T follicular helper cell (primary cell): ENCODE data around the gene PANK3.
"Not testable (repeated sequence)": the region's sequence is repeated elsewhere in the genome, so short reads cannot be mapped to it uniquely, and the experiment has no call there.

Source experiments
- DNase-seq: peaks from one replicate; pipeline ENCODE4 v3.0.0-alpha.2; 2020; ENCODE audit warnings: low read depth

The PANK3 gene

DNA sequence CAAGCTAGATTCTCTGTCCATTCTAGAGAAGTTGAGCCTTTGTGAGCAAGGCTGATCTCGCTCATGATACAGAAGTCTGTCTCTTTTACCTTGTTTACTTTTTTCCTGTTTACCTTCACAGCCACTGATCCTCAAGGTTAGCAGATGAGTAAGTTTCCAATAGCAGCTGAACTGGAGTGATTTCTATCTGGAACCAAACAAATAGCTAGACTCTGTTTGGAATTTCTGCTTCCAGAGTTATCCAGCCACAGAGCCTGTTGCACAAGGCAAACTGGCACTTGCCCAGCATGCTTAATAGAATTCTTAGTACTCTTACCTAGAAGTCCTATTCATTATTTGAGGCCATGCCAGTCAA is 12.8 kb upstream of the PANK3 start:
- no peak for DNase-seq

DNA sequence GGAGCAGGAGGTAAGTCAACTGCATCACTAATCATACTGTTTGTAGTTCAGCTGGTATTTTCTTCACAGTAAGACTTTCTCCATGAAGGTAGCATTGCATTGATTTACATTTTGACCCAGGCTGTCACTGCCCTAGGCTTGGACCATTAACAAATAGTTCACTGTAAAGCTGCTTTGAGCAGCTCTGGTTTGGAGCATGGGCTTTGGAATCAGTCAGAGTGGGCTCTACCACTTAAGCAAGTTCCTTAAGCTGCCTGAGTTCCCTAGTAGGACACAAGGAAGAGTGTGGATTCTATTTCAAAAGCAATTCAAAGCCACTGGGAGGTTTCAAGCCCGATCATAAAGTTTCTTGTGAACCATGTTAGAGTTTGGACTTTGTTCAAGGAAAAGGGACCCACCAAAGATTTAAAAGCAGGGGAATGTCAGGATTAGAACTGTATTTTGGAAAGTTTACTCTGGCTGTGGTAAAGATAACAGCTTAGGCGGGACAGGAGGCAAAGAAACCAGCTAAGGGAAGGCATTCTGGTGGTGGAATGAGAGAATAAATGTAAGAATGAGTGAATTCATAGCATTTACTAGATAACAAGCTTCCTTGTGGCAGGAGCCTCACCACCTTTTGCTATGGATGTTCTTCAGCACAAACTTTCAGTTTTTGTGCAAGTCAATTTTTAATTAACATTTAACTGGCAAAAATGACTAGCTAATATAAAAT is 12.3 kb upstream of the PANK3 start:
- no peak for DNase-seq

DNA sequence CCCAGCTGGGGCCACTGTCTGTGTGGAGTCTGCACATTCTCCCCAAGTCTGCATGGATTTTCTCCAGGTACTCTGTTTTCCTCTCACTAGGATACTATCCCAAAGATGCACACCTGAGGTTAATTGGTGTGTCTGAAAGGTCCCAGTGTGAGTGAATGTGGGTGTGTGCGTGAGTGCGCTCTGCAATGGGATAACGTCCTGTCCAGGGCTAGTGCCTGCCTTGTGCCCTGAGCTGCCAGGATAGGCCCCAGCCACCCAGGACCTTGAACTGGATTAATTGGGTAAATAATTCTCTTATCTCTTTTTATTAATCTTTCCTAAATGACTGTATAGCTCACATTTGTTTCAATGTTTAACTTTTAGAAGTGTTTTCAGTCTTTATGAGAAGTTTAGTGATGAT is 11.5 kb upstream of the PANK3 start:
- DNase-seq = no peak

DNA sequence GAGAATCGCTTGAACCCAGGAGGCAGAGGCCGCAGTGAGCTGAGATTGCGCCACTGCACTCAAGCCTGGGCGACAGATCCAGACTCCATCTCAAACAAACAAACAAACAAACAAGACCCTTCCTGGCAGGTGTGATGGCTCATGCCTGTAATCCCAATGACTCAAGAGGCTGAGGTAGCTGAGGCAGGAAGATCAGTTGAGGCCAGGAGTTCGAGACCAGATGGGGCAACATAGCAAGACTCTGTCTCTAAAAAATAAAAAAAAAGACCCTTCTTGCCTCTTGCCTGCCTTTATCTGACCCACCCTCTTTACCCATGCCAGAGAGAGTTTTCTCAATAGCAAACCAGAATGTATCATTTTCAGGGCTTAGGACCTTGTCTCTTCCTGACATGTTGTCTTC is 8.8 kb upstream of the PANK3 start:
- DNase-seq = no peak

DNA sequence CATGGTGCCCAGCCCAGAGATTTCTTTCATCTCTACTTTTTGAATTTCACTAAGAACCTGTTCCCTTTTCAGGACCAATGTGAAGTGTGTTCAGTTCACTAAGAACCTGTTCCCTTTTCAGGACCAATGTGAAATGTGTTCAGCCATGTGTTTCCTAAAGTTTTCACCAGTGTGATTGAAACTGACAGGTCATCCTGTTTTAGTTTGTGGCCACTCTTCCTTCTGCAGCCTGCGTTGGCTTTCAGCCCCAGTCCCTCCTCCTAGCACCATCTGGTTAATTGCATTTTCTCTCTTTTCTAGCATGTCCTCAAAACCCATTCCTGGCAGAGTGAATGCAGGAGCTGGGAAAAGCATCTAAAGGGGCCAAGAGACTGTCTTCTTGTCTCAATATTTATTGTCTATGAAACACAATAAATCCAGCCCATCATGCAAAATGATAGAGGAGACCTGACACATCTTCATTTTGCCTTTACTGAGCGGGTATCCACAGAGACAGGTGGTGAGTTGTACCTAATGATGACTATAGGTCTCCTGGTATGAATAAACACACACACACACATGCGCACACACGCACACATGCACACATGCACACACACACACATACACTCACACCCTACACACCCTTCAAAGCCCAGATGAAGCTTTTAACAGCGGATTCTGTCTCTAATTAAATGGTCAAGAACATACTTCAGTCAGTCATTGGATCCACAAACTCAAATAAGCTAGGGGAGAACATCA is 6.1 kb upstream of the PANK3 start:
- DNase-seq = no peak

DNA sequence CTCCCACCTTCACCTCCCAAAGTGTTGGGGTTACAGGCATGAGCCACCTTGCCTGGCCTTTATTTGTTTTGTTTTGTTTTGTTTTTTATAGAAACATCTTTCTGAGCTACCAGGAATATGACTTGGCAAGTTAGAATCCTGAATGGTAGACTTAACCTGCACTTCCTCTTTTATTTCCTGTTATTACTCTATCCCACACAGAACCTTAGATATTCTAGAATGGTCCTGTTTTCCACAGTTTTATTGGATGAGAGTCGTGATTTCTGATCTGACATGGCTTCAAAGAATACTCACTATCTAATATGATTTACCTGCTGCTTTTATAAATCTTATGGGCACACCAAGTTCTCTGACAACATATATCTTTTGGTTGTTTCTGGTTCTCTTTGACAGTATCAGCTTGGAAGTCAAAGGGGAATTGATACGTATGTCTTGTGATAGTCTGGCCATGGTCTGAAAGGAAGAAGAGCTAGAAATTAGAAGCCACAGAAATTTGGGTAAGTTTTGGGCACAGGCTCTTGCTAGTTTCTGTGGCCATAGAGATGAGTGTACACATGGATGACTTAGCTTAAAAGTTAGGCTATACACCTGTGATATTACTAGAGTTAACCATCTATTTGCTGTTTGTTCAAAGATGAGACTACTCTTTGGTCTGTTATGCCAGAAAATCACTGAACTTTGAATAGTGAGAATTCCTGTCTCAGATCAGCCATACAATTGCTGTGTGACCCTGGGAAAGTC is 4.7 kb upstream of the PANK3 start:
- DNase-seq = no peak

DNA sequence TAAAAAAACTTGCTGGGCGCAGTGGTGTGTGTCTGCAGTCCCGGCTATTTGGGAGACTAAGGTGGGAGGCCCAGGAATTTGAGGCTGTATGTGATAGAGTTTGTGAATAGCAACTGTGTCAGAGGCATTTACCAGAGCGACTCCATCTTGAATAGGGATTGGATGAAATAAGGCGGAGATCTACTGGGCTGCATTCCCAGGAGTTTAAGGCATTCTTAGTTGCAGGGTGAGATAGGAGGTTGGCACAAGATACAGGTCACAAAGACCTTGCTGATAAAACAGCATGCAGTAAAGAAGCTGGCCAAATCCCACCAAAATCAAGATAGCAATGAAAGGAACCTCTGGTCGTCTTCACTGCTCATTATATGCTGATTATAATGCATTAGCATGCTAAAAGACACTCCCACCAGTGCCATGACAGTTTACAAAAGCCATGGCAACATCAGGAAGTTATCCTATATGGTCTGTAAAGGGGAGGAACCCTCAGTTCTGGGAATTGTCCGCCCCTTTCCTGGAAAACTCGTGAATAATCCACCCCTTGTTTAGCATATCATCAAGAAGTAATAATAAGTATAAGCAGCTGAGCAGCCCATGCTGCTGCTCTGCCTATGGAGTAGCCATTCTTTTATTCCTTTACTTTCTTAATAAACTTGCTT is 1.8 kb upstream of the PANK3 start:
- not testable (repeated sequence) for DNase-seq

DNA sequence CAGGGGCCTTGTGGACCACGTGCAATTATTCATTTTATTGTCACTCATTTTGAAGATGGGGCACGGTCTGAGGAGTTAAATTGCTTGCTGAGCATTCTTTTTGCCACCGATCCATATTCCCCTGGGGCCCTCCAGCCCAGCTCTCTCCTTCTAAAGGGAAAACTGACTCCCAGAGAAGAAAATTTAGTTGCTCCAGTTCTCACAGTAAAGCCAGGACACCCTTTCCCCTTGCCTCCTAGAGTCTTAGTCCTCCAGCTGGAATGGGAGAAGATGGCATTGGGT is 1.0 kb upstream of the PANK3 start:
- no peak for DNase-seq

DNA sequence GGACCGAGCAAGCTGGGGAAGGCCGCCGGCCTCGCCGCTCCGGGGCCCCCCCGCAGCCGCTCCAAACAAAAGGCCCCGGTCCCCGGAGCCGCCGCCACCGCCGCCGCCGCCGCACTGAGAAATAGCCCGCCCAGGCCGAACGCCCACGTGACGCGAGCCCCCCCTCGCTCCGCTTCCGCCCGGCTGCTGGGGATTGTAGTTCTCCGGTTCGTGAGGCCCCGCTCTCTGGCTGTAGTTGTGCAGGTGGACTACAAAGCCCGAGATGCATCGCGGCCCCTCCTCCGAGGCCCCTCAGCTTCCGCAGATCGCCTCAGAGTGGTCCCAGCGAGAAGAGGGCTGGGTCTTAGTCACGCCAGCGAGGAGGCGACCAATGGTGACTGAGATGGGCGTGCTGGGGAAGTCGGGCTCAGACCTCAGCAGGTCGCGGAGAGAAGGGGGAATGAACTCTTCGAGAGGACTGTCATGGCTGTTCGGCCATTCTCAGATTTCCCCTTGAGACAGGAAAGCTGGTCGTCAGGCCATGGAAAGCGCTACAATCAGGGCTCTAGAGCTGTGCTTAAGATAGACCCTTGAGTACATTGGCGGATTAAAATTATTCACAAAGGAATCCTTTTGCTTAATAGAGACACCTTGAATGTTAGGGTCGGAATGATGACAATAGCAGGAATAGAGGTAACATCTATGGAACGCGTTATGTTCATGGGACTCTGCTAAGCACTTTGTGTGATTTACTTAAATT is 489 bp upstream of the PANK3 start:
- peak; percentile 95 for DNase-seq

DNA sequence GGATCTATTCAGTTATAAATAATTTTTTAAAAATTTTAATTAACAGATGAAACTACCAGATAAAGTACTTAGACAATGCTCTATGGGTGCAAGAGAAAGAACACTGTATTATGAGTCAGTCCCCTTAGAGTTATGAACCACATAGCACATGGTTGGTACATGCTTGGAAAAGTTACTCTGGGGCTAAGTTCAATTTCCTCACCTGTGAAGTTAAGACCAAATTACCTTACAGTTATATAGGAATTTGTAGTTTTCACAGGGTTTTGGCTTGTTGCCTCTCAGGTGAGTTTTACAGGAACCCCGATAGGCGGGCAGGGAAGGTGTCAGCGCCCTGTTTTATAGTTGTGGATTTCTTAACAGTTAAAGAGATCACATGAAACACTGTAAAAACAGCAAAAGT is 1.2 kb downstream of the PANK3 start:
- no peak for DNase-seq

DNA sequence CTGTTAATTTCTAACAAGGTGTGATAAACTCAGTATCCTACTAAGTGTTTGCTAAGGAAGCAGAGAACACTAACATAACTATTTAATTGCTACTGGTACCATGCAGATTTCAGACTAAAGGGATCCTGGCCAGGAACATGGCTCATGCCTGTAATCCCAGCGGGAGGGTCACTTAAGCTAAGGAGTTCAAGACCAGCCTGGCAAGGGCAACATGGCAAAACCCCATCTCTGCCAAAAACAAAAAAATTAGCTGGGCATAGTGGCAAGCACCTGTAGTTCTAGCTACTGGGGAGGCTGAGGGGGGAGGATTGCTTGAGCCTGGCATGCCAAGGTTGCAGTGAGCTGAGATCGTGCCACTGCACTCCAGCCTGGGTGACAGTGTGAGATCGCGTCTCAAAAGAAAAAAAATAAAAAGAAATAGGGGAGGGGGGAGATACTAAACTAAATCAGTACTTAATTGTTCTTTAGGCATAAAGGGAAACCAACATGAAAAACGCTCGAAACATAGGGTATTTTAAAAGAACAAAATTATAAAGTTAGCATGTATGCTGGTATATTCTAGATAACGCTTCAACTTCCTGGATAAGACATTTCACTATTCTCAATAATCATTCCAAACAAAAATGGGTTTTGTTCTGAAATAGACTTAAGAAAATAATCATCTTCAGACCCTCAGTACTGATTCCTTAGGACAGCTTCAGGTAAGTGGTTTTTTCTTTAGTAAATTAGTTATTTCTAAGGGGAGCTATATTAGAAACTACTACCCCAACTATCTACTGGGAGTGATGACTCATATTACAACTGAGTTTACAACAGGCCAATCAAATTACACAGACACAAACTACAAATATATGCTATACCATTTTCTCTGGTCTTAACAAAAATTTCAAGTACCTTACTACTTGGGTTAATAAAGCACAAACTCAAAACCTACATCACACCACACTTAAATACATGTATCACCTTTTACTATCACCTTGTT is 3.5 kb downstream of the PANK3 start:
- DNase-seq = no peak

DNA sequence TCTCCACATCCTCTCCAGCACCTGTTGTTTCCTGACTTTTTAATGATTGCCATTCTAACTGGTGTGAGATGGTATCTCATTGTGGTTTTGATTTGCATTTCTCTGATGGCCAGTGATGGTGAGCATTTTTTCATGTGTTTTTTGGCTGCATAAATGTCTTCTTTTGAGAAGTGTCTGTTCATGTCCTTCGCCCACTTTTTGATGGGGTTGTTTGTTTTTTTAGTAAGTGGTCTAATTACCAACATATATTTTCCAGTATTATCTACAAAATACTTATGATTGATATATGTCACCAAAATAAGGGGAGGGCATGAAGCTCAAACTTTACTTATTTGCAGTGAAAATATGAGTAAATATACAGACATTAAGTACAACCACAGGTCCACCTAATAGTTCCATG is 5.0 kb downstream of the PANK3 start:
- not testable (repeated sequence) for DNase-seq

DNA sequence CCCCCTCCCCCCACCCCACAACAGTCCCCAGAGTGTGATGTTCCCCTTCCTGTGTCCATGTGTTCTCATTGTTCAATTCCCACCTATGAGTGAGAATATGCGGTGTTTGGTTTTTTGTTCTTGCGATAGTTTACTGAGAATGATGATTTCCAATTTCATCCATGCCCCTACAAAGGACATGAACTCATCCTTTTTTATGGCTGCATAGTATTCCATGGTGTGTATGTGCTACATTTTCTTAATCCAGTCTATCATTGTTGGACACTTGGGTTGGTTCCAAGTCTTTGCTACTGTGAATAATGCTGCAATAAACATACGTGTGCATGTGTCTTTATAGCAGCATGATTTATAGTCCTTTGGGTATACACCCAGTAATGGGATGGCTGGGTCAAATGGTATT is 5.5 kb downstream of the PANK3 start:
- not testable (repeated sequence) for DNase-seq

DNA sequence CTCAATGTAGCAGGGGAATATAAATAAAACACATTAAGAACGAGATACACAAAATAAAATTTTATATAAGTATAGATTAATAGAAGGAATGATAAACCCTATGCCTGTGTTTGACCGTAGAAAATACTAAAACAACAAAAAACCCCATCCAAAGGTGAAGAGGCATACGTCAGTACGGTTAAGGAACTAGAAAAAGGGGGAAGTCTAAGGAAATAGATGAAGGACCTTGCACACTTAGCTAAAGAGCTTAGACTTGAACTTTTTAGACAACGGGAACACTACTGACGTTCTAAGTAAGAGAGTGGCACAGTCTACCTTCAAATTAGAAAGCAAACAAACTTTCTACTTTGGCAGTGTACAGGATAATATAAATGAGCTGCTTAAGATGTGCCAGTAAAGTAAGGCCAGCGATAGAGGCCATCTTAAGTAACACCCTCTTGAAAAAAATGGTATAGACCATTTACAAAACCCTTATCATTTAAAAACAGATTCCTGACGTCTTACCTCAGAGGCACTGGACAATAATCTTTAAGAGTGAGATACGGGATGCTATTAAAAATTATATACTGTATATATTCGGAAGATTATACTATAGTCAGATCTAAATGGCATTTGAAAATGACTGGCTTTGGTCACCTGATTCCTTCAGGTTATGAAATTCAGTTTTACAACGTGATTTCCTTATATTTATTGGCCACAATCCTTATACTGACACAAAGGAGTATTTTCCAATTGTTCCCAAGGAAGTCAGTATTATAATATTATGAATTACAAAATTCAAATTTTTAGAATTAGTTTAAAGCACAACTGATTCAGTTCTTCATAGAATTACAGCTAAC is 8.5 kb downstream of the PANK3 start:
- no peak for DNase-seq

DNA sequence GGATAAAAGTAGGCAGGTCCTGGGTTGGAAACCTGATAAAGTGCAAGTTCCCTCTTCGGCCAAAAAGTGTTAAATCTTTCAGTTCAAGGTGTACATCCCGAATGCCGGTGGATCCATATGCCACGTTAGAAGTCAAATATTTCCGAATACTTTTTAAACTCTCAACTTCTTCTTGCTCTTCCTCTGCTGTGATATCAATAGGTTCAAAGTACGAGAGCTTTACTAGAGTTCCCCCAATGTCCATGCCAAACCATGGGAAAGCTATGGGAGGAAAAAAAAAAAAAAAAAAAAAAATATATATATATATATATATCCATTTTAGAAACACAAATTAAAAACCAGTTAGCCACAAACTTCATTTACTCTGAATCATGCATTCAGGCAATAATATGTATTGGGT is 10.4 kb downstream of the PANK3 start:
- DNase-seq = no peak

DNA sequence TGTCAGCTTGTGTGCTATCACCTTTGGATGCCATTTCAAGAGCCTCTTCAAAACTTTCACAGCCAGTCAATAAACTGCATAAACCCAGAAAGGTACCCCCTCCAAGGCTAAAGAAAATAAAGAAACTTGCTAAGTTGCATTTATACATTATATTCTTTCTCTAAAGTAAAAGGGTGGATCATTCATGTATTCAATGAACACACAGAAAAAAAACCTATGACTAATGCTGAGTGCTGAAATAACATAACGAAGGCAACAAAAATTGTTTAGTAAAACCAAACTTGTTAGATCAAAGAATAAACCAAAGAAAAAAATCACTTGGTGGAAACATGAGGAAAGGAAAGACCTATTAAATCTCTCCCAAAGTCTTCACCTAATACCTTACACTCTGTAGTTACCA is 15.2 kb downstream of the PANK3 start:
- DNase-seq = no peak

DNA sequence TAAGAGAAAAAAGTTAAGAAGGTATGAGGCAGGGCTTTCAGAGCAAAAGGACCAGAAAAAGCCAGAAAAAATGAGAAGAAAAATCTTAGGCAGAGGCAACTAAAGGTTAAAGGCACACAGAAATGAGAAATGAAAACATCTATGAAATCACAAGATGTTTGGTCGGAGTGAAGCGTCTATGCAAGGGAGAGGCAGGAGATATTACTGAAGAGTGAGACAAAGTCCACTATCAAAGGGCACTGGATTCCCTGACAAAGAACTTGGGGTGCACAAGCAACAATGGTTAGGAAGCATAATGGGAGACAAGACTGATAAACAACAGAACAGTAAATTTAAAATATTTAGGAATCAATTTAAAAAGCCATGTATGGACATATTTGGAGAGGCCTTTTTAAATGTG is 16.9 kb downstream of the PANK3 start:
- DNase-seq = no peak

DNA sequence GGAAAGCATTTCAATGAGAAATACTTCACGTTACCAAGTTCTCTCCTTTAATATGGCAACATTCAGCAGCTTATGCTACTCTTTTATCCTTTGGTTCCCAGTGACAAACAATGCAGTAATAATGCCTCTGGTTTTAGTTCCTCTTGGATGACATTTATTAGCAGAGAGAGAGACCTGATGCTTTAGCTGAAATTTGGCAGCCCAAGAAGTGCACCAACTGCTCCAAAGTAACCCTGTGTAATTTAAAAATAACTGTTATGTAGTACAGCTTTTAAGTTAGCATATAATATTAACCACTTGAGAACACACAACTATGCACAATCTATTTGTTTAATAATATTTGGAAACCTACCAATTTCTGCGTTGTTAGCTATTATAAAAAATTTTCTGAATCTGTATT is 21.8 kb downstream of the PANK3 start:
- no peak for DNase-seq

DNA sequence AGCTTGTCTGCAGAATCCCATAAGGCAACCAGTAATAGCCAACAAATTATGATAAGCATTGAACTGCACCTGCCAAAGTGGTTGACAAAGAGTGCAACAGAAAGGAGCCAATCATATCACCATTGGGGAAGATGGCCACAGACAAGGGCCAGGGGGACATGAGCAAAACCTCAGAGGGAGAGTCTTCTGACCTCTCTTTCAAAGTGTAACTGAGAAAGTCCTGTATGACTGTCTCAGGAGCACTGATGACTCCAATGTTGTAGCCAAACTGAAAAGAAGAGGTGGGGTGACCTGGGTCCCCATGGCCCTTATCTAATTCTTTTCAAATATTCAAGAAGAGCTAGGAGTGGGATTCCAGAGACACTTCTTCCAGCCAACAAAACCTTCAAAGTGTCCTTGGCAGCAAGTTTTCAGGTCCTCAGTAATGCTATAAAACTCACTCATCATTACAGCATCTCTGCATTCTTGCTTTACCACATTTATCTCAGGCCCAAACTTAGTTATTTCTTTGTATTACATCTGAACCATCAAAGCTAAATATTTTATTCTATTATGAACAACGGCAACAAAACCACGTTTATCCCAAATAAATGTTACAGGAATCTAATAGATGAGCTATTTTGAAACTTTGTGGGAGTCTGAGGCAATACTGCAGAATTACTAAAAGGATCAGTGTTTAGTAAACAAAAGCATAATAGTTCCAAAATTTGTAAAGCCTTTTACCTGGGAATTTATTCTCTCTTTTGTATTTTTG is 25.6 kb downstream of the PANK3 start:
- DNase-seq = no peak
